Upper lobe of left lung (tissue), 4 donors: ENCODE measurements around the gene TTBK2.

ENCODE experiments used
- CTCF ChIP-seq, 6 experiments: fragments of 450-650 bp in 4 of 6; fragments of 200-600 bp in 2 of 6; sonication (generic) in 2 of 6; IDR thresholded peaks; one replicate each; pipeline ENCODE4 v1.5.1; 2016 to 2019; ENCODE audit warnings: antibody characterized with exemption in 6 of 6
- EP300 ChIP-seq, 4 donors: sonication (generic); formaldehyde crosslinking; IDR thresholded peaks; one replicate each; pipeline ENCODE4 v1.5.1; 2017; ENCODE audit warnings: antibody characterized with exemption in 4 of 4, control low read depth in 2 of 4
- POLR2A ChIP-seq, 4 donors: fragments of 450-650 bp; IDR thresholded peaks; one replicate each; pipeline ENCODE4 v1.5.1; 2016 to 2017; ENCODE audit warnings: antibody characterized with exemption in 4 of 4, mild to moderate bottlenecking in 2 of 4
- POLR2AphosphoS5 ChIP-seq, 2 donors: sonication (generic); formaldehyde crosslinking; IDR thresholded peaks; one replicate each; pipeline ENCODE4 v1.5.1; 2017; ENCODE audit warnings: antibody characterized with exemption in 2 of 2

GRCh38 chr15:42819786-42820185, 100.8 kb downstream of the TTBK2 start:
- TF ChIP-seq CTCF (IDR thresholded peaks at IDR 0.05) (no peak), POLR2A (IDR thresholded peaks at IDR 0.05) (no peak), POLR2AphosphoS5 (IDR thresholded peaks at IDR 0.05) (no peak), EP300 (IDR thresholded peaks at IDR 0.05) (no peak)
